Measurements from ENCODE around the gene CFAP46.
A peak's percentile ranks its signal among the peaks of the same experiment; 100 is the strongest.

CFAP46 gene

GRCh38 chr10:132879408-132880127 is 62.8 kb downstream of the CFAP46 start:
- no peak for DNase-seq (ENCODE audit: low spot score)

GRCh38 chr10:132878730-132879407 is 63.5 kb downstream of the CFAP46 start:
- no peak for DNase-seq (ENCODE audit: low spot score)

GRCh38 chr10:132878091-132878729 is 64.2 kb downstream of the CFAP46 start:
- peak; percentile 50 for DNase-seq (ENCODE audit: low spot score)

- no peak for DNase-seq (ENCODE audit: low spot score)
These were observed 64.9 kb downstream of the CFAP46 start for GRCh38 chr10:132877473-132877872.

GRCh38 chr10:132876993-132877431 is 65.4 kb downstream of the CFAP46 start:
- no peak for DNase-seq (ENCODE audit: low spot score)

- no peak for DNase-seq (ENCODE audit: low spot score)
These were observed 66.1 kb downstream of the CFAP46 start for GRCh38 chr10:132876131-132876860.

- DNase-seq (ENCODE audit: low spot score), result no peak
These were observed 66.9 kb downstream of the CFAP46 start for GRCh38 chr10:132875435-132875834.

- no peak for DNase-seq (ENCODE audit: low spot score)
These were observed 69.0 kb downstream of the CFAP46 start for GRCh38 chr10:132873395-132873794.

- no peak for DNase-seq (ENCODE audit: low spot score)
These were observed 69.7 kb downstream of the CFAP46 start for GRCh38 chr10:132872658-132873057.

GRCh38 chr10:132870426-132870825 is 71.9 kb downstream of the CFAP46 start:
- DNase-seq (ENCODE audit: low spot score), result no peak

- DNase-seq (ENCODE audit: low spot score), result no peak
These were observed 72.7 kb downstream of the CFAP46 start for GRCh38 chr10:132869621-132870020.

- no peak for DNase-seq (ENCODE audit: low spot score)
These were observed 73.4 kb downstream of the CFAP46 start for GRCh38 chr10:132868995-132869394.

GRCh38 chr10:132867801-132868644 is 74.3 kb downstream of the CFAP46 start:
- no peak for DNase-seq (ENCODE audit: low spot score)

GRCh38 chr10:132866601-132867381 is 75.6 kb downstream of the CFAP46 start:
- DNase-seq (ENCODE audit: low spot score), result no peak

- DNase-seq (ENCODE audit: low spot score), result no peak
These were observed 76.3 kb downstream of the CFAP46 start for GRCh38 chr10:132865851-132866600.

GRCh38 chr10:132865171-132865631 is 77.2 kb downstream of the CFAP46 start:
- no peak for DNase-seq (ENCODE audit: low spot score)

- no peak for DNase-seq (ENCODE audit: low spot score)
These were observed 79.6 kb downstream of the CFAP46 start for GRCh38 chr10:132862485-132863420.

GRCh38 chr10:132861884-132862461 is 80.4 kb downstream of the CFAP46 start:
- no peak for DNase-seq (ENCODE audit: low spot score)

Data from AG20443 (cell line).